H9 (cell line): ENCODE data around the gene PLXNA4. TPM values are rescaled to one million over a fixed set of nuclear protein-coding genes. Genes with fewer than 3 reads are reported as not detected.

ENCODE experiments used
- DNase-seq: peaks from one replicate; pipeline ENCODE4 v3.0.0-alpha.2; 2017
- H2AFZ ChIP-seq: one replicate; pipeline ENCODE4 v1.6.1; 2013; ENCODE audit warnings: mild to moderate bottlenecking, low read length, control low read depth, moderate library complexity
- H2AK5ac ChIP-seq: 2 replicates; pipeline ENCODE4 v1.6.1; 2013; ENCODE audit warnings: low read length, control low read depth, mixed read lengths; ENCODE audit not compliant: insufficient read length
- H2BK120ac ChIP-seq: one replicate; pipeline ENCODE4 v1.6.1; 2013; ENCODE audit warnings: low read depth, mild to moderate bottlenecking, low read length, control low read depth, inconsistent platforms; ENCODE audit not compliant: poor library complexity, severe bottlenecking
- H2BK12ac ChIP-seq: 2 replicates; pipeline ENCODE4 v1.6.1; 2013; ENCODE audit warnings: low read length, control low read depth, mixed read lengths, low read depth; ENCODE audit not compliant: insufficient read length
- H2BK15ac ChIP-seq: 2 replicates; pipeline ENCODE4 v1.6.1; 2013; ENCODE audit warnings: low read depth, low read length, control low read depth
- H2BK20ac ChIP-seq: one replicate; pipeline ENCODE4 v1.6.1; 2013; ENCODE audit warnings: low read depth, mild to moderate bottlenecking, low read length, control low read depth, inconsistent platforms; ENCODE audit not compliant: poor library complexity, severe bottlenecking
- H2BK5ac ChIP-seq: 2 replicates; pipeline ENCODE4 v1.6.1; 2013; ENCODE audit warnings: low read length, control low read depth, mixed read lengths; ENCODE audit not compliant: insufficient read length
- H3K14ac ChIP-seq: 2 replicates; pipeline ENCODE4 v1.6.1; 2013; ENCODE audit warnings: low read length, control low read depth; ENCODE audit not compliant: insufficient read depth
- H3K18ac ChIP-seq: 2 replicates; pipeline ENCODE4 v1.6.1; 2013; ENCODE audit warnings: low read depth, mild to moderate bottlenecking, mixed read lengths, low read length, control low read depth; ENCODE audit not compliant: insufficient read length
- H3K23ac ChIP-seq: 2 replicates; pipeline ENCODE4 v1.6.1; 2013; ENCODE audit warnings: low read length, control low read depth, mixed read lengths, low read depth; ENCODE audit not compliant: insufficient read length
- H3K23me2 ChIP-seq: 2 replicates; pipeline ENCODE4 v1.6.1; 2013; ENCODE audit warnings: low read depth, mild to moderate bottlenecking, mixed read lengths, low read length, control low read depth; ENCODE audit not compliant: insufficient read length, poor library complexity, severe bottlenecking
- H3K27ac ChIP-seq: 2 replicates; pipeline ENCODE4 v1.5.1; 2013; ENCODE audit warnings: low read length, control low read depth, mixed read lengths, low read depth; ENCODE audit not compliant: insufficient read length
- H3K27me3 ChIP-seq: 2 replicates; pipeline ENCODE4 v1.6.1; 2013; ENCODE audit warnings: low read length, control low read depth, inconsistent platforms; ENCODE audit not compliant: insufficient read depth
- H3K4ac ChIP-seq: 2 replicates; pipeline ENCODE4 v1.6.1; 2013; ENCODE audit warnings: low read depth, mild to moderate bottlenecking, control low read depth, inconsistent platforms, low read length, moderate library complexity
- H3K4me1 ChIP-seq: 2 replicates; pipeline ENCODE4 v1.6.1; 2013; ENCODE audit warnings: low read length, control low read depth, inconsistent platforms; ENCODE audit not compliant: insufficient read depth
- H3K4me2 ChIP-seq: 2 replicates; pipeline ENCODE4 v1.6.1; 2013; ENCODE audit warnings: low read length, control low read depth, mixed read lengths; ENCODE audit not compliant: insufficient read length, insufficient read depth
- H3K56ac ChIP-seq: 2 replicates; pipeline ENCODE4 v1.6.1; 2013; ENCODE audit warnings: low read depth, mild to moderate bottlenecking, mixed read lengths, low read length, control low read depth; ENCODE audit not compliant: insufficient read length
- H3K79me1 ChIP-seq: 2 replicates; pipeline ENCODE4 v1.6.1; 2013; ENCODE audit warnings: low read depth, mild to moderate bottlenecking, moderate library complexity, low read length, control low read depth, inconsistent platforms; ENCODE audit not compliant: insufficient read depth, poor library complexity, severe bottlenecking
- H3K79me2 ChIP-seq: 2 replicates; pipeline ENCODE4 v1.6.1; 2013; ENCODE audit warnings: low read length, control low read depth, inconsistent platforms; ENCODE audit not compliant: insufficient read depth
- H3K9ac ChIP-seq: 2 replicates; pipeline ENCODE4 v1.6.1; 2013; ENCODE audit warnings: low read length, control low read depth, mixed read lengths; ENCODE audit not compliant: insufficient read length; ENCODE audit errors: extremely low read depth
- H3K9me3 ChIP-seq: one replicate; pipeline ENCODE4 v1.6.1; 2013; ENCODE audit warnings: low read depth, low read length, inconsistent platforms; ENCODE audit not compliant: control insufficient read depth
- H3T11ph ChIP-seq: one replicate; pipeline ENCODE4 v1.6.1; 2013; ENCODE audit warnings: mild to moderate bottlenecking, low read length, control low read depth, inconsistent platforms
- H4K20me1 ChIP-seq: one replicate; pipeline ENCODE4 v1.6.1; 2013; ENCODE audit not compliant: control insufficient read depth, insufficient read length, insufficient read depth
- H4K5ac ChIP-seq: 2 replicates; pipeline ENCODE4 v1.6.1; 2013; ENCODE audit warnings: low read depth, mild to moderate bottlenecking, mixed read lengths, low read length, control low read depth; ENCODE audit not compliant: insufficient read length
- H4K8ac ChIP-seq: replicated peaks from 2 replicates; pipeline ENCODE4 v1.6.1; 2013; ENCODE audit warnings: low read length, control low read depth, mixed read lengths, low read depth; ENCODE audit not compliant: insufficient read length
- H4K91ac ChIP-seq: 2 replicates; pipeline ENCODE4 v1.6.1; 2013; ENCODE audit warnings: low read depth, mild to moderate bottlenecking, moderate library complexity, mixed read lengths, low read length, control low read depth; ENCODE audit not compliant: insufficient read length
- H3K27ac Mint-ChIP-seq, 3 experiments: 2 replicates in 2 of 3; 3 replicates in 1 of 3; pipeline ENCODE4 v1.8.0; 2020 to 2021; ENCODE audit warnings: mixed read lengths in 3 of 3, mild to moderate bottlenecking in 1 of 3, moderate library complexity in 1 of 3
- H3K27me3 Mint-ChIP-seq: 2 replicates; pipeline ENCODE4 v1.8.0; 2021; ENCODE audit warnings: low read depth, mild to moderate bottlenecking, moderate library complexity, mixed read lengths
- H3K36me3 Mint-ChIP-seq, 3 experiments: 2 replicates in 2 of 3; 3 replicates in 1 of 3; pipeline ENCODE4 v1.8.0; 2020 to 2021; ENCODE audit warnings: low read depth in 3 of 3, mixed read lengths in 3 of 3; ENCODE audit not compliant: insufficient read depth in 1 of 3
- H3K4me1 Mint-ChIP-seq, 2 experiments: 2 replicates each; pipeline ENCODE4 v1.8.0; 2020; ENCODE audit warnings: mixed read lengths in 2 of 2
- H3K4me3 Mint-ChIP-seq, 2 experiments: 2 replicates in 1 of 2; 3 replicates in 1 of 2; pipeline ENCODE4 v1.8.0; 2020 to 2021; ENCODE audit warnings: mild to moderate bottlenecking in 2 of 2, mixed read lengths in 2 of 2, moderate library complexity in 1 of 2
- H3K9me3 Mint-ChIP-seq, 2 experiments: 2 replicates in 1 of 2; 3 replicates in 1 of 2; pipeline ENCODE4 v1.8.0; 2020; ENCODE audit warnings: mild to moderate bottlenecking in 2 of 2, mixed read lengths in 2 of 2, moderate library complexity in 1 of 2
- CTCF ChIP-seq: fragments of 200-600 bp; sonication (generic); conservative IDR thresholded peaks from 3 replicates; pipeline ENCODE4 v1.8.0; 2021; ENCODE audit warnings: antibody characterized with exemption, mild to moderate bottlenecking
- WGBS: extraction: QIAGEN DNeasy Blood & Tissue Kit; methylation state at CpG from one replicate; pipeline ENCODE4 v1.1.7; 2013; ENCODE audit warnings: missing lambda C conversion rate, low lambda C conversion rate, mixed read lengths; ENCODE audit not compliant: insufficient read length; ENCODE audit errors: extremely low coverage; 5-methylcytosine and 5-hydroxymethylcytosine counted together
- total RNA-seq: library from RNA; stranded (reverse); gene quantifications from 2 replicates; pipeline ENCODE4 v1.2.1, GENCODE V29; 2021

Gene PLXNA4
- total RNA-seq, 1 experiment from 2014 or later: 0.35 TPM

GRCh38 chr7:132441935-132442334 lies 134.3 kb downstream of the PLXNA4 start:
- no peak overlapping the region for H3K18ac ChIP-seq
- H2BK15ac ChIP-seq: no peak overlapping the region
- no peak overlapping the region for H4K91ac ChIP-seq
- no peak for TF ChIP-seq CTCF
- no peak overlapping the region for H3K27ac ChIP-seq
- H2BK12ac ChIP-seq: no peak overlapping the region
- no peaks in the 10 kb centered on the region for H3K79me2 ChIP-seq
- no peak overlapping the region for H2BK5ac ChIP-seq
- H4K5ac ChIP-seq: no peak overlapping the region
- no peaks in the 10 kb centered on the region for H3K9me3 ChIP-seq
- no peak overlapping the region for H2BK20ac ChIP-seq
- H3K4me1 ChIP-seq: peaks cover 4% of the 10 kb centered on the region; the same call in 1 of the 2 replicates
- no CpG with 5 or more reads among the region's 4 CpGs for WGBS
- H3K4me2 ChIP-seq: no peak overlapping the region
- no peak overlapping the region for H3K23ac ChIP-seq
- no peak overlapping the region for H3K56ac ChIP-seq
- no peak overlapping the region for H3K4me3 Mint-ChIP-seq
- no peak for DNase-seq
- H3K27ac Mint-ChIP-seq: no peak overlapping the region
- H3K79me1 ChIP-seq: no peaks in the 10 kb centered on the region
- H3K9ac ChIP-seq: no peak overlapping the region
- H4K20me1 ChIP-seq: no peaks in the 10 kb centered on the region
- H3K4ac ChIP-seq: no peak overlapping the region
- no peaks in the 10 kb centered on the region for H3K36me3 Mint-ChIP-seq
- peaks cover 15 to 26% of the 10 kb centered on the region in 2 experiments for H3K4me1 Mint-ChIP-seq
- H3K27me3 Mint-ChIP-seq: peaks cover 10% of the 10 kb centered on the region
- H2BK120ac ChIP-seq: no peak overlapping the region
- H3K23me2 ChIP-seq: no peaks in the 10 kb centered on the region
- no peaks in the 10 kb centered on the region for H3K9me3 Mint-ChIP-seq
- H3T11ph ChIP-seq: no peak overlapping the region
- H2AK5ac ChIP-seq: no peak overlapping the region
- no peak overlapping the region for H3K14ac ChIP-seq
- H3K27me3 ChIP-seq: no peaks in the 10 kb centered on the region
- H4K8ac ChIP-seq: no peak overlapping the region
- H2AFZ ChIP-seq: no peak overlapping the region
